ENCODE measurements around the gene CST9L.

The CST9L gene

GRCh38 chr20:23515250-23515939, 52.9 kb downstream of the CST9L start:
- H3K36me3 ChIP-seq (ENCODE audit: control insufficient read depth, insufficient read depth, low read length) = no peaks in the 10 kb centered on the region
- H3K9ac ChIP-seq (ENCODE audit: low read length) = no peak overlapping the region
- no peak overlapping the region for H3K4me3 ChIP-seq (ENCODE audit: low read length)
- no peaks in the 10 kb centered on the region for H3K9me3 ChIP-seq (ENCODE audit: control insufficient read depth, low read length)
- no peaks in the 10 kb centered on the region for H3K27me3 ChIP-seq (ENCODE audit: control insufficient read depth, insufficient read depth, low read length)
- peaks cover 7% of the 10 kb centered on the region for H3K4me1 ChIP-seq (ENCODE audit: control insufficient read depth, insufficient read depth, low read length)

- Histone ChIP-seq H3K9me3 (ENCODE audit: control insufficient read depth, low read length) (no peaks in the 10 kb centered on the region), H3K27me3 (ENCODE audit: control insufficient read depth, insufficient read depth, low read length) (no peaks in the 10 kb centered on the region), H3K36me3 (ENCODE audit: control insufficient read depth, insufficient read depth, low read length) (no peaks in the 10 kb centered on the region), H3K4me1 (ENCODE audit: control insufficient read depth, insufficient read depth, low read length) (peaks cover 1% of the 10 kb centered on the region), H3K4me3 (ENCODE audit: low read length) (no peak overlapping the region), H3K9ac (ENCODE audit: low read length) (no peak overlapping the region)
These were observed 53.4 kb downstream of the CST9L start for GRCh38 chr20:23514848-23515247.

All from mucosa of stomach (tissue), 1 donor.